Peyer's patch (tissue), 4 donors: ENCODE measurements around the gene GABBR2. TPM values are rescaled to one million over a fixed set of nuclear protein-coding genes. Genes with fewer than 3 reads are reported as not detected.

Experiments used
- DNase-seq, 3 donors: peaks; one replicate each; pipeline ENCODE4 v3.0.0-alpha.2; 2017 to 2019
- H3K27ac ChIP-seq, 4 donors: fragments of 200-600 bp; sonication (generic); one replicate each; pipeline ENCODE4 v1.5.1; 2016 to 2019
- H3K27me3 ChIP-seq, 2 donors: fragments of 200-600 bp; sonication (generic); one replicate each; pipeline ENCODE4 v1.5.1; 2019
- H3K36me3 ChIP-seq, 3 donors: fragments of 200-600 bp; sonication (generic); one replicate each; pipeline ENCODE4 v1.5.1; 2016 to 2019
- H3K4me1 ChIP-seq, 4 donors: fragments of 200-600 bp; sonication (generic); one replicate each; pipeline ENCODE4 v1.5.1; 2016 to 2019
- H3K4me3 ChIP-seq, 4 donors: fragments of 200-600 bp; sonication (generic); 1 replicate in 3 of 4; 2 replicates in 1 of 4; pipeline ENCODE4 v1.5.1; 2016 to 2019; ENCODE audit warnings: mild to moderate bottlenecking in 1 of 4
- H3K9me3 ChIP-seq, 4 donors: fragments of 200-600 bp; sonication (generic); one replicate each; pipeline ENCODE4 v1.5.1; 2016 to 2019; ENCODE audit warnings: mild to moderate bottlenecking in 1 of 4
- POLR2A ChIP-seq, 2 donors: fragments of 450-650 bp; IDR thresholded peaks; one replicate each; pipeline ENCODE4 v1.5.1; 2017; ENCODE audit warnings: antibody characterized with exemption in 2 of 2, mild to moderate bottlenecking in 2 of 2, moderate library complexity in 2 of 2
- total RNA-seq, 4 donors: library from RNA; depleted of rRNA; stranded (reverse); fragments of >200 nt; gene quantifications; one replicate each; pipeline ENCODE4 v1.1.0, GENCODE V29; 2016
- TF ChIP-seq, protein P1 (sequence below), 6 experiments: fragments of 450-650 bp in 4 of 6; fragments of 200-600 bp in 2 of 6; sonication (generic) in 1 of 6; IDR thresholded peaks; one replicate each; pipeline ENCODE4 v1.5.1; 2017 to 2019; ENCODE audit warnings: antibody characterized with exemption in 6 of 6, mild to moderate bottlenecking in 3 of 6, moderate library complexity in 1 of 6

GABBR2 gene
- total RNA-seq, 4 donors from 2014 or later, result not detected

DNA sequence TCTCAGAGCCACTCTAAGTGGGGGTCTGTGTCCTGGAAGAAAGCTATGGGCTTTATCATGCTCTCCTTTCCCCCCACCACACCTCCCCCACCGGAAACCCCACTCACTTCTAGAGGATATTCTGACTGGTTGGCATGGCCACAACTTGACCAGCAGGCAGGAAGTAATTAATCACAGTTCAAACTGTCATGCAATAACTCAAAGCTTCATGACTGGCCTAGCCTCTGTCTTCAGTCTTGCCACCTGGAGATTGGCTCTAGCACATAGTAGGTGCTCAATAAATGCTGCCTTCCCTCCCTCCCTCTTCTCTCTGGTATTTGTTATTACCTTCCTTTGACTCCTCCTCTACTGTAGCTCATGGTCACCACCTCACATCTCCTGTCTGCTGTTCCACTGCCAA lies 124.7 kb downstream of the GABBR2 start:
- Histone ChIP-seq H3K9me3 (no peaks in the 10 kb centered on the region), H3K4me1 (no peaks in the 10 kb centered on the region), H3K4me3 (no peak overlapping the region), H3K27me3 (no peaks in the 10 kb centered on the region), H3K36me3 (no peaks in the 10 kb centered on the region), H3K27ac (no peak overlapping the region)
- DNase-seq, result no peak
- TF ChIP-seq, protein P1, sequence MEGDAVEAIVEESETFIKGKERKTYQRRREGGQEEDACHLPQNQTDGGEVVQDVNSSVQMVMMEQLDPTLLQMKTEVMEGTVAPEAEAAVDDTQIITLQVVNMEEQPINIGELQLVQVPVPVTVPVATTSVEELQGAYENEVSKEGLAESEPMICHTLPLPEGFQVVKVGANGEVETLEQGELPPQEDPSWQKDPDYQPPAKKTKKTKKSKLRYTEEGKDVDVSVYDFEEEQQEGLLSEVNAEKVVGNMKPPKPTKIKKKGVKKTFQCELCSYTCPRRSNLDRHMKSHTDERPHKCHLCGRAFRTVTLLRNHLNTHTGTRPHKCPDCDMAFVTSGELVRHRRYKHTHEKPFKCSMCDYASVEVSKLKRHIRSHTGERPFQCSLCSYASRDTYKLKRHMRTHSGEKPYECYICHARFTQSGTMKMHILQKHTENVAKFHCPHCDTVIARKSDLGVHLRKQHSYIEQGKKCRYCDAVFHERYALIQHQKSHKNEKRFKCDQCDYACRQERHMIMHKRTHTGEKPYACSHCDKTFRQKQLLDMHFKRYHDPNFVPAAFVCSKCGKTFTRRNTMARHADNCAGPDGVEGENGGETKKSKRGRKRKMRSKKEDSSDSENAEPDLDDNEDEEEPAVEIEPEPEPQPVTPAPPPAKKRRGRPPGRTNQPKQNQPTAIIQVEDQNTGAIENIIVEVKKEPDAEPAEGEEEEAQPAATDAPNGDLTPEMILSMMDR (IDR thresholded peaks at IDR 0.05), result no peak
- TF ChIP-seq POLR2A (IDR thresholded peaks at IDR 0.05), result no peak

DNA sequence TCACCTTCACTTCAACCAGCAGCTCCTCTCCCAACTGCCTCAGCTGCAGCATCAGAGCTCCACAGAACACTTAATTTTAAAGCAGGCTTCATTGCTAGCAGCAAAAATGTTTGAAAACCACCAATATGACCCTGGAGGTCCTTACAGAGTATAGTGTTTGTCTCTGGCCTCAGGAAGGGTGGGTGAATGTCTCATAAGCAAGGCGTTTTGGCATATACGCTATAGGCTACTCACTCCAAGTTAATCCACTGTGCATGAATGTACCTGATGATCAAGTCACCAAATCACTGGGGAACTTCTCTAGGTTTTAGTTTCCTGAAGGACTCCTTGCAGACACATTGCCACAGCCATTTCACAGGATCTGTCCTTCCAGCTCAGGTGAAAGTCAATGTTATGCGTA lies 125.3 kb downstream of the GABBR2 start:
- no peaks in the 10 kb centered on the region for H3K9me3 ChIP-seq
- no peaks in the 10 kb centered on the region for H3K36me3 ChIP-seq
- H3K4me3 ChIP-seq, result no peak overlapping the region
- DNase-seq, result no peak
- H3K27ac ChIP-seq, result no peak overlapping the region
- no peaks in the 10 kb centered on the region for H3K27me3 ChIP-seq
- TF ChIP-seq, protein P1 (IDR thresholded peaks at IDR 0.05), result no peak
- TF ChIP-seq POLR2A (IDR thresholded peaks at IDR 0.05), result no peak
- H3K4me1 ChIP-seq, result no peaks in the 10 kb centered on the region

DNA sequence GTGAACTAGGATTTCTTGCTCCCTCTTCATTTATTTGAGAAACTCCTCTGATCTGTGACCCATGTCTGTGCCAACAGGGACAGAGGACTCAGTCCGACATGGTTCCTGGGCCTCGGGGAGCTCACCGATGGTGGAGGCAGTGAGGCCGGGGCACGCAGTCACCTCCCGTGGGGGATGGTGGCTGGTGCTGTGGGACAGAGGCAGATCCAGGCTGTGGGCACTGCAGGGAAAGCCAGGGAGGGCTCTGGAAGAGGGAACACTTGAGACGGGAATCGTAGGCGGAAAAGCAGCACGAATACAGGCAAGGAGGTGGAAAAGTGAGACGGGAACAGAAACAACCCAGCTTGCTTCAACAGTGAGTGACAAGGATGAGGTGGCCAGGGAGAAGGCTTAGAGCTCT lies 127.8 kb downstream of the GABBR2 start:
- TF ChIP-seq, protein P1 (IDR thresholded peaks at IDR 0.05), result no peak
- no peak overlapping the region for H3K27ac ChIP-seq
- no peak overlapping the region for H3K4me3 ChIP-seq
- no peaks in the 10 kb centered on the region for H3K9me3 ChIP-seq
- no peak for DNase-seq
- no peaks in the 10 kb centered on the region for H3K27me3 ChIP-seq
- H3K36me3 ChIP-seq, result no peaks in the 10 kb centered on the region
- no peaks in the 10 kb centered on the region for H3K4me1 ChIP-seq

DNA sequence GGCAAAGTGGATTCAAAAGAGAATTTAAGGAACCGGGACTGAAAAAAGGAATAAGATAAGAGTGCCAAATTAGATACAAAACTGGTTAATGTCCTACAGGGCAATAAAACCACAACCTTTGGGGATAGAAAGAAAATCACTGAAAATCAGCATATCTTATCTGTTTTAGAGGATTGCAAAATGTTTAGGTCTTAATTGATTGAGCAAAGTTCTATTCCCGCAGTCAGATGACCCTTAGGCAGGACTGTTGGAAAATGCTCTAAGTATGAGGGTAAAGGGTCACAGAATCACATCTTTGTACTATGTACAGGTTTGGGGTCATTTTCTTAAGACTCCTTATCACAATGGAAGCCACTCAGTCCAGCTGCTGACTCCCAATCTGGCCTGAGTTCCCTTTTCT lies 129.0 kb downstream of the GABBR2 start:
- no peak for DNase-seq
- H3K4me3 ChIP-seq, result no peak overlapping the region
- no peaks in the 10 kb centered on the region for H3K9me3 ChIP-seq
- H3K27ac ChIP-seq, result no peak overlapping the region
- no peaks in the 10 kb centered on the region for H3K36me3 ChIP-seq
- no peak for TF ChIP-seq POLR2A (IDR thresholded peaks at IDR 0.05)
- TF ChIP-seq, protein P1 (IDR thresholded peaks at IDR 0.05), result no peak
- no peaks in the 10 kb centered on the region for H3K27me3 ChIP-seq
- no peaks in the 10 kb centered on the region for H3K4me1 ChIP-seq

DNA sequence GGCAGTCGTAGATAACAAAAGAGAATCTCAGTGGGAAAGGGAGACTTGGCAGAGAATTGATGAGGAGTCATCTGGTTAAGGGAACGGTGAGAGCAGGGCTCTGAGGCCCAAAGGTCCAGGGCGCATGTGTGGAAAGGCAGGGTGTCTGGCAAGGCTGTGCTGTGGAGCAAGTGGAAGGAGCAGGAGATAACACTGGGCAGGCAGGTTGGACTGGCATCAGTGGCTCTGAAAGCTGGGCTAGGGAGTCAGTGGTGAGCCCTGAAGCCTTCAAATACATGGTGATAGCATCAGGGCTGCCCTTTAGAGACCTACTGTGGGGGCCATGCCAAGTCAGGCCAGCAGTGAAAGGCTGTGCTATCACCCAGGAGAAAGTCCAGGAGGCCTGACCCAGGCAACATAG lies 131.3 kb downstream of the GABBR2 start:
- Histone ChIP-seq H3K4me1 (no peaks in the 10 kb centered on the region), H3K9me3 (no peaks in the 10 kb centered on the region), H3K36me3 (no peaks in the 10 kb centered on the region), H3K4me3 (no peak overlapping the region), H3K27ac (no peak overlapping the region), H3K27me3 (no peaks in the 10 kb centered on the region)
- DNase-seq, result no peak
- TF ChIP-seq, protein P1 (IDR thresholded peaks at IDR 0.05), result no peak
- no peak for TF ChIP-seq POLR2A (IDR thresholded peaks at IDR 0.05)

DNA sequence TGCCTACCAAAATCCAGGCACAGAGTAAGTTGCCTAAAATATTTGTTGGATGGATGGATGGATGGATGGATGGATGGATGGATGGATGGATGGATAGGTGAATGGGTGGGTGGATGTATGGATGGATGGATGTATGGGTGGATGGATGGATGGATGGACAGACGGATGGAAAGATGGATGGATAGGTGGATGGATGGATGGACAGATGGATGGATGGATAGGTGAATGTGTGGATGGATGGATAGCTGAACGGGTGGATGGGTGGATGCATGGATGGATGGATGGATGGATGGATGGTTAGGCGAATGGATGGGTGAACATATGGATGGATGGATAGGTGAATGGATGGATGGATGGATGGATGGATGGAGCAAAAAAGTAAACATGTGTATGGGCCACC lies 131.9 kb downstream of the GABBR2 start:
- TF ChIP-seq, protein P1 (IDR thresholded peaks at IDR 0.05), result no peak
- TF ChIP-seq POLR2A (IDR thresholded peaks at IDR 0.05), result no peak
- Histone ChIP-seq H3K36me3 (no peaks in the 10 kb centered on the region), H3K4me3 (no peak overlapping the region), H3K4me1 (no peaks in the 10 kb centered on the region), H3K9me3 (no peaks in the 10 kb centered on the region), H3K27ac (no peak overlapping the region), H3K27me3 (no peaks in the 10 kb centered on the region)
- DNase-seq, result no peak
